ENCODE measurements around the gene CACNA1I.

CACNA1I gene

DNA sequence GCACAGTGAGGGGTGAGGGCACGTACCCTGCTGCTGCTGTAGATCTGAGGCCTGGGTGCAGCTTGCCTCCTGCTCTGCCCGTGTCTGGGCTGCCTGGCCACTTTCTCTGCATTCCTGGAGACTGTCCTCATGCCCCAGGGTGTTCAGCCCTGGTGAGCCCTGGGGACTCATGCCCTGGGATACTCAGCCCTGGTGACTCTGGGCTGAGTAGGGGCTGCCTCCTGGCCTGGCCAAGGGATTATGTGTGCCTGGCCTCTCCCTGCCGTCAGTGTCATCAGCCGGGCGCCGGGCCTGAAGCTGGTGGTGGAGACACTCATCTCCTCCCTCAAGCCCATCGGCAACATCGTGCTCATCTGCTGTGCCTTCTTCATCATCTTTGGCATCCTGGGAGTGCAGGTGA, 94.7 kb downstream of the CACNA1I start:
- no peak for DNase-seq

DNA sequence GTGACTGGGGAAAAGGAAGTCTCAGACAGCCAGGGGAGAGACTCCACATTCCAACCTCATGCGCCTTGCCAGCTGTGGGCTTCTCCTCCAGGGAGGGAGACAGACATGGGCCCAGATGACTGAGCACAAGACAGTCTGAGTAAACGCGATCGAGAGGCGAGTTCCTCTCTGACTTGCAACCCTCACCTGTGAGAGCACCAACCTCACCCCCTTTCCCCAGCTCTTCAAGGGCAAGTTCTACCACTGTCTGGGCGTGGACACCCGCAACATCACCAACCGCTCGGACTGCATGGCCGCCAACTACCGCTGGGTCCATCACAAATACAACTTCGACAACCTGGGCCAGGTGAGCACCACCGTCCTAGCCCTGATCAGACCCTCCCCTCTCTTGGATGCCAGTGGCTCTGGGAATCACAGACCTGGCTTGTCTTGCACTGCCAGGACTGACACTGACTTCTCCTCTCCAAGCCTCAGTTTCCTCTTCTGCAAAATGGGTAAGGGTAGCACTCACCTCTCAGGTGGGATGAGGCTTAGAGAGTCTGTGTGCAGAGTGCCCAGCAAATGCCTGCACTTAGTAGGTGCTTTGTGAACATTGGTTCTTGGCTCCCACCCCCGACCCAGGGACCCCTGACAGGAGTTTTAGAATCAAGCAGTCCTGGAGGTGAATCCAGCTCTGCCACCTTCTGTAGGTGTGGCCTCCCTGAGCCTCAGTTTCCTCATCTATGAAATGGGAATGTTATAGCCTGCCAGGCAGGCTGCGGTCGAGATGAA, 95.3 kb downstream of the CACNA1I start:
- DNase-seq = no peak

DNA sequence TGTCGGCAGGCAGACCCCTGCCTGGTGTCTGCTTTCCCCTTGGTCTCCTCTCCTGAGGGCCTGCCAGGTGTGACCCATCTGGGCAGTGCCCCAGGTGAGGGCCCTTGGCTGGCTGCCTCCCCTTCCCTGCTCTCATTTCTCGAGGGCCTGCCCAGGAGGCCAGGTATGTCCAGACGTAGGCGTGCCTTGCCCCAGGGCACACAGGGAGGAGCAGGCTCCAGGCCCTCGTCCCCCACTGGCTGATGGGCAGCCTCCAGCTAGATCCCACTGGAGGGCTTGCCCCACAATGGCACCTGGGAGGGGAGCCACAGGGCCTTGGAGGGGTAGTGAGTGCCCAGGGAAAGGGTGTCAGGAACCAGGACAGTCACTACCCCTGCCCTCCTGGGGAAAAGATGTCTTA, 95.9 kb downstream of the CACNA1I start:
- no peak for DNase-seq

GRCh38 chr22:39666926-39667325, 96.4 kb downstream of the CACNA1I start:
- DNase-seq = no peak

- no peak for DNase-seq
Measured at GRCh38 chr22:39669432-39669831, 98.9 kb downstream of the CACNA1I start.

- DNase-seq = no peak
Measured at GRCh38 chr22:39671936-39672335, 101.4 kb downstream of the CACNA1I start.

GRCh38 chr22:39674536-39674935, 104.0 kb downstream of the CACNA1I start:
- DNase-seq = no peak

DNA sequence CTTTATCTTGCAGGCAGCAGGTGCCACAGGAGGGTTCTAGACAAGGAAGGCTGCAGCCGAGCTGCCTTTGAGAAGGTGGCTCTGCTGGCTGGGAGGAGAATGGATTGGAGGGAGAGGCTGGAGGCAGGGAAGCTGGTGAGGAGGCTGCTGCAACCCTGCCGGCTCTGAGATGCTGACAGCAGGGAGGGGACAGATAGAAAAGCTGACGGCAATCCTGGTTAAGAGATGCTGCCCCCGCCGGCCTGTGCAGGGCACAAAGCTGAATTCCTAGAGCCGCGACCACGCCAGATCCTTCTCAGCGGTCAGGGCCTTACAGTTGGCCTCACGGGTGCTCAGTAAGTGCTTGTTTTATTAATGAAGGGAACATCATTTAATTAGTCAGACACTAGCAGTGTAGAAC, 105.4 kb downstream of the CACNA1I start:
- no peak for DNase-seq

- no peak for DNase-seq
Measured at GRCh38 chr22:39677967-39678366, 107.4 kb downstream of the CACNA1I start.

GRCh38 chr22:39678862-39679490, 108.4 kb downstream of the CACNA1I start:
- no peak for DNase-seq

- DNase-seq = no peak
Measured at GRCh38 chr22:39679652-39680051, 109.1 kb downstream of the CACNA1I start.

DNA sequence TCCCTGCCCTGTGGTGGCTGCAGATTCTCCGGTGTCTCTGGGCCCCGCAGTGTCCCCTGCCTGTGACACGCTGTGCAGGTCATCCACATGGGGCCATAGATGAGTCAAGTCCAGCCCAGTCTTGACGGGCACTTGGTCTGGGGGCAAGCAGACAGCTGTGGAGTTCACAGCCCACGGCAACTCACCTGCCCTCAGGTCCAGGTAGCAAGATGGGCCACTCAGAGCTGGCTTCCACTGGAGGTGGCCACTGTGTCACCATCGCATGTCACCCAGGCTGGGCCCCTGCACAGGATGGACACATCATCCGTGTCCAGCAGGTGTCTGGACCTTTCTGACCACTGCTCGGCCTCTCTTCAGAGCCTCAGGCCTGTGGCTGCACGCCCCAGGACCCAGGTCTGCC, 109.9 kb downstream of the CACNA1I start:
- DNase-seq = no peak

DNA sequence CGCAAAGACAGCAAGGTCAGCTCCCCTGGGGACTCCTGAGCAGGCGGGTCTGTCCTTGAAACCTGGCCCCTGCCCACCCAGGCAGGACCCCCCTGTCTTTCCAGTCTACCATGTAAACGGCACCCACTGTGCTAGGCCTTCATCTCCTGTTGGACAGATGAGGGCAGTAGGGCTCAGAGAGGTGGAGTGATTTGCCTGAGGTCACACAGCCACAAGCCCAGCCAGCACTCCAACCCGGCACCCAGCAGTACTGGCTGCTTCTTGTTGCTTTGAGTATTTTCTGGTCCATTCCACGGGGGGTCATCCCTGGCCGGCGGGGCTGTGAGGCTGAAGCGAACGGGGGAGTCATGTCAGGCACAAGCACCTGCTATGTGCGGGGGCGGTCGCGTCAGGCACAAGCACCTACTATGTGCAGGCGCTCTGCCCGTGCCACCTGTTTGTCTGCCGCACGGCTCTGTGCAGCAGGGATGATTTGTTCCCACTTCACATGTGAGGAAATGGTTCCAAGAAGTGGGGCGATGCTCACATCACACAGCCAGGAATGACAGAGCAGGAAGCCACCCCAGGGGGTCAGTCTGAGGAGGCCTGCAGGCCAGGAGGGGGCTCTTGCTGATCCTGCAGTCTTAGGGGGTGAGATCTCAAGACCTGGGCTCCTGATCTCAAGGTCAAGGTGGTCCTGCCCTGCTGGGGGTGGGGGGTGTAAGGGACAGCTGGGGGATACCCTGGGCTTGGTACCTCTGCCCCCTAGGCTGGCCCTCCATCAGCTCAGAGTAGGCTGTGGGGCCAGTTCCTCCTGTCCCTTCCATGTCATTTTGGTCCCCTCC, 110.7 kb downstream of the CACNA1I start:
- no peak for DNase-seq

GRCh38 chr22:39682994-39683393, 112.4 kb downstream of the CACNA1I start:
- DNase-seq = no peak

DNA sequence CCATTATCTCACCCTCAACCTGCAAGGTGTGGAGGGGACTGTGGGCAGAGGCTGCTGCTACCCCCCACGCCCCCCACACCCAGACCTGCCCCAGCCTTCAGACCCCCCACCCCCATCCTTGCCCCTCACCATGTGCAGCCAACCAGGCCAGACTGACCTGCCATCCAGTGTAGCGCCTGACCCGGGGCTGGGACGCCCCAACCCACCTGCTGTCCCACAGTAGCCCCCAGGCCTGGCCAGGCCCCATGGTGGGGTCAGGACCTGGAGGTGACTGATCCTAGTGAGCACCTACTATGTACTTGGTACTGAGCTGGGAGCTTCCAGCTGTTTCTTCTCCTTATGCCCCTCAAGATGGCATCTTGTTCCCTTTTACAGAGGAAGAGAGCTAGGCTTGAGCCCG, 113.1 kb downstream of the CACNA1I start:
- no peak for DNase-seq

DNA sequence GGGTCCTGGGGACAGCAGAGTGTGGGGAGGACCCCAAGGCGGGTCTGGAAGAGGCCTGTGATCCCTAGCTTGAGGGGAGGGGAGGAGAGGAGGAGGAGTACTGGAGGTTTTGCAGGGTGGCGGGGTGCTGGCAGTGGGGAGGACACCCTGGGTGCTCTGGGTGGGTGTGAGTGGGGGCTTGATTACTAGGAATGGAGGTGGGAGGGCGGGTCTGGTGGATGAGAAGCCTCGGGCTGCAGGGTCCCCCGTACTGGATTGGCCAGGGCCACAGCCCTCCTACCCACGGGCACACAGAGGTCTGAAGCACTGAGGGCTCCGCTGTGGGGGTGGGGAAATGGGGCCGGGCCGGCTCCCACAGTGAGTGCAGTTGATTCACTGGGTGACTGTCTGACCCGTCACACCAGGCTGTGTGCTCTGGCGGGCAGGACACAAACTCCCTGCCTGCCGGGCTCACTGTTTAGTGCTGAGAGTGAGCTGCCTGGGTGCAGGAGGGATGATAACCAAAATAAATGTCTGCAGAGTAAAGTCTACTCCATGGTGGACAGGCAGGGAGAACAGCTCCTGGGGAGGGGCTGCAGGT, 114.2 kb downstream of the CACNA1I start:
- no peak for DNase-seq

DNA sequence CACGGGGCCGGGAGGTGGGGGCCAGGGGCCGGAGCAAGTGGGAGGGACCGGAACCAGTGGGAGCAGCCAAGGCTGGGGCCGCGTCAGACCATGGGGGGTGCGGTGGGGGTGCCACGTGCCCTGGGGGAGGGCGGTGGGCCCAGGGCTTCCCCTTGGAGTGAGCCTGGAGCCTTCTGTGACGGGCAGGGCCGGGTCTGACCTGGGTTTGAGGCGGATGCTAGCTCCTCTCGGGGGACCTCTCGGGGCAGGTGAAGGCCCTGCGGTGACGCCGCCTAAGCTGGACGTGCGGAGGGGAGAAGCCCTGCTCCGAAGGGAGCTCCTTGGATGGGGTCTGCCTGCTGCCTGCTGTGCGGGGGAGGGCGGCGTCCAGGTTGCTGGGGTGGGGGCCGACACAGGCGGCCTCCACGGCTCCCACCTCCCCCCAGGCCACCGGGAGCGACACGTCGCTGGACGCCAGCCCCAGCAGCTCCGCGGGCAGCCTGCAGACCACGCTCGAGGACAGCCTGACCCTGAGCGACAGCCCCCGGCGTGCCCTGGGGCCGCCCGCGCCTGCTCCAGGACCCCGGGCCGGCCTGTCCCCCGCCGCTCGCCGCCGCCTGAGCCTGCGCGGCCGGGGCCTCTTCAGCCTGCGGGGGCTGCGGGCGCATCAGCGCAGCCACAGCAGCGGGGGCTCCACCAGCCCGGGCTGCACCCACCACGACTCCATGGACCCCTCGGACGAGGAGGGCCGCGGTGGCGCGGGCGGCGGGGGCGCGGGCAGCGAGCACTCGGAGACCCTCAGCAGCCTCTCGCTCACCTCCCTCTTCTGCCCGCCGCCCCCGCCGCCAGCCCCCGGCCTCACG, 115.0 kb downstream of the CACNA1I start:
- no peak for DNase-seq

DNA sequence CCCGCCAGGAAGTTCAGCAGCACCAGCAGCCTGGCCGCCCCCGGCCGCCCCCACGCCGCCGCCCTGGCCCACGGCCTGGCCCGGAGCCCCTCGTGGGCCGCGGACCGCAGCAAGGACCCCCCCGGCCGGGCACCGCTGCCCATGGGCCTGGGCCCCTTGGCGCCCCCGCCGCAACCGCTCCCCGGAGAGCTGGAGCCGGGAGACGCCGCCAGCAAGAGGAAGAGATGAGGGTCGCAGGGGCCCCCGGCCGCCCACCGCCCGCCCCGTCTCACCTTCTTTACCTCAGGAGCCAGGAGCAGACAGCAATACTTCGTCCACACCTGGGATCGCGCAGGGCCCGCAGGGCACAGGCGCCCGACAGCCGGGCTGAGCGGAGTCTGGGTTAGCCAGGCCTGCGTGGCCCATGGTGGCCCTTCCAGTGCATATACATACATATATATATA, 115.6 kb downstream of the CACNA1I start:
- DNase-seq = no peak

GRCh38 chr22:39686776-39687525, 116.4 kb downstream of the CACNA1I start:
- no peak for DNase-seq

GRCh38 chr22:39688186-39688785, 117.7 kb downstream of the CACNA1I start:
- DNase-seq = no peak

All from hypothalamus (tissue), 51 donors.